ENCODE data around the gene SPAST. TPM values are rescaled to one million over a fixed set of nuclear protein-coding genes. Genes with fewer than 3 reads are reported as not detected.

SPAST gene
- total and polyA plus RNA-seq, 2 of the 13 experiments (the other 11 are each of a cell fraction or from before 2014, with no cell fraction given): 11.5 to 40.4 TPM

GRCh38 chr2:32063310-32064020, at the start of gene SPAST (continued):
- TF ChIP-seq RERE (CRISPR knock-in tag; IDR thresholded peaks at IDR 0.05; ENCODE audit: low read depth): 0 out of 2 replicates have a peak, but pooled peaks have one; percentile 48
- no peak for TF ChIP-seq ZNF382 (CRISPR knock-in tag; IDR thresholded peaks at IDR 0.05; ENCODE audit: borderline replicate concordance)
- peak; percentile 57 for TF ChIP-seq FOSL2 (CRISPR knock-in tag; IDR thresholded peaks at IDR 0.05)
- TF ChIP-seq ZNF281 (CRISPR knock-in tag; IDR thresholded peaks at IDR 0.05; ENCODE audit: borderline replicate concordance): 0 out of 2 replicates have a peak, but pooled peaks have one; percentile 8
- peak; percentile 96 for TF ChIP-seq ZNF790 (CRISPR knock-in tag; IDR thresholded peaks at IDR 0.05; ENCODE audit: borderline replicate concordance)
- TF ChIP-seq NFKB2 (CRISPR knock-in tag; IDR thresholded peaks at IDR 0.05; ENCODE audit: borderline replicate concordance): peak; percentile 74; the same call in 1 of the 2 replicates
- no peak; the same call in 1 of the 2 replicates for TF ChIP-seq KDM1A (CRISPR knock-in tag; IDR thresholded peaks at IDR 0.05)
- TF ChIP-seq TEAD3 (CRISPR knock-in tag; optimal IDR thresholded peaks at IDR 0.05; ENCODE audit: borderline replicate concordance): peak; percentile 54
- peak; percentile 46 for TF ChIP-seq AGO1 (IDR thresholded peaks at IDR 0.05; ENCODE audit: low read depth, low read length, poor library complexity, severe bottlenecking)
- no peak for TF ChIP-seq CENPT (CRISPR knock-in tag; IDR thresholded peaks at IDR 0.05; ENCODE audit: low read depth)
- 0 out of 2 replicates have a peak, but pooled peaks have one; percentile 81 for TF ChIP-seq DMTF1 (CRISPR knock-in tag; IDR thresholded peaks at IDR 0.05)
- TF ChIP-seq ZMYM2 (CRISPR knock-in tag; IDR thresholded peaks at IDR 0.05): peak; percentile 47; the same call in 1 of the 2 replicates
- TF ChIP-seq ZNF468 (CRISPR knock-in tag; IDR thresholded peaks at IDR 0.05): no peak
- no peak for TF ChIP-seq ZNF207 (IDR thresholded peaks at IDR 0.05; ENCODE audit: borderline replicate concordance)
- peak; percentile 69 for TF ChIP-seq CEBPG (CRISPR knock-in tag; IDR thresholded peaks at IDR 0.05)
- TF ChIP-seq GABPB1 (CRISPR knock-in tag; IDR thresholded peaks at IDR 0.05): peak; percentile 92
- TF ChIP-seq ZNF605 (CRISPR knock-in tag; IDR thresholded peaks at IDR 0.05): peak; percentile 97
- no peak for TF ChIP-seq MIER2 (CRISPR knock-in tag; IDR thresholded peaks at IDR 0.05)

Measured in HepG2 (cell line).